GM18499 (cell line): Measurements from ENCODE around the gene GARIN5A.

Source experiments
- ATAC-seq: cut with Tn5 transposase; IDR thresholded peaks from one replicate; pipeline ENCODE4 v1.9.1; 2021; ENCODE audit warnings: moderate number of reproducible peaks; ENCODE audit not compliant: insufficient read depth, unreplicated experiment

The GARIN5A gene

DNA sequence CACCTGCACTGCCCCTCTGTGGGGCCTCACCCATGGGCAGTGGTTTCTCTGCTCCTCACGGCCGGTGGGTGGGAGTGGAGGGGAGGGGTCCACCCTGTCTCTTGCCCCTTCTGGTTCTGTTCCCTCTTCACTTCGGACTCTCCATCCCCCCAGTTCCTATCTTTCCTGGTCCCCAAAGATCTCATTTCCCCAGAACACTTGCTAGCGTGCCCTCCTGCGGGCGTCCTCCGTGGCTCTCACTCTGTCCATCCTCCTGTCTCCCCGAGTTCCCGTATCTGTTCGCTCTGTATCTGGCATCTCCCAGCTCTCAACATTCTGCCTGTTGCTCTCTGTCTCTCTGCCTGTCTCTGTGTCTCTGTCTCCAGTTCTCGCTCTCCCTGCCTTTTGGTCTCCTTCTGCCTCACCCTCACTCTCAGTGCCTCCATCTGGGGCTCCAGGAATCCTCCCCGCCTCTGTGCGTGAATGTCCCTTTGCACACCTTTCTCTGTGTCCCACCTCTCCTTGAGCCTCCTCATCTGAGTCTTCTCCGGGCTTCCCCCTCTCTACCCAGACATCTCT is 57.5 kb downstream of the GARIN5A start:
- ATAC-seq = no peak

- no peak for ATAC-seq
These were observed 58.2 kb downstream of the GARIN5A start, which contains the start of gene SPIB for GRCh38 chr19:50418176-50419021. TSS of gene SPIB (plus strand) at chr19:50418938. CDS start at chr19:50418963, 25 bp downstream.

- ATAC-seq = no peak
These were observed 59.3 kb downstream of the GARIN5A start for GRCh38 chr19:50417111-50418081.
